GM12878 (cell line): ENCODE measurements around the gene NUP37. TPM values are rescaled to one million over a fixed set of nuclear protein-coding genes. Genes with fewer than 3 reads are reported as not detected.
A peak's percentile ranks its signal among the peaks of the same experiment; 100 is the strongest.

Experiments used
- BHLHE40 ChIP-seq, 2 experiments: fragments of 450-650 bp in 1 of 2; IDR thresholded peaks; 2 replicates each; pipeline ENCODE4 v1.6.1; 2011 to 2017; ENCODE audit warnings: low read depth in 2 of 2, borderline replicate concordance in 1 of 2, improper control_type of control experiment in 1 of 2, low read length in 1 of 2, mild to moderate bottlenecking in 1 of 2
- CBX5 ChIP-seq: sonication (generic); IDR thresholded peaks from 2 replicates; pipeline ENCODE4 v1.6.1; 2016; ENCODE audit warnings: low read depth, moderate library complexity, mild to moderate bottlenecking, inconsistent platforms
- EP300 ChIP-seq, 2 experiments: fragments of 150-350 bp in 1 of 2; IDR thresholded peaks; 2 replicates each; pipeline ENCODE4 v1.6.1; 2011 to 2012; ENCODE audit warnings: low read depth in 2 of 2, low read length in 2 of 2, borderline replicate concordance in 1 of 2, improper control_type of control experiment in 1 of 2, inconsistent platforms in 1 of 2; ENCODE audit not compliant: control insufficient read depth in 1 of 2
- ETV6 ChIP-seq, 2 experiments: fragments of 450-650 bp in 1 of 2; IDR thresholded peaks in 1 of 2; conservative IDR thresholded peaks in 1 of 2; 2 replicates each; pipeline ENCODE4 v1.6.1; 2014; ENCODE audit warnings: antibody characterized with exemption in 1 of 2, borderline replicate concordance in 1 of 2, low read depth in 1 of 2, mild to moderate bottlenecking in 1 of 2, moderate library complexity in 1 of 2
- FOS ChIP-seq: IDR thresholded peaks from 3 replicates; pipeline ENCODE4 v1.6.1; 2011; ENCODE audit warnings: borderline replicate concordance; ENCODE audit not compliant: insufficient read length; ENCODE audit errors: extremely low read depth
- FOXK2 ChIP-seq: fragments of 450-650 bp; IDR thresholded peaks from 2 replicates; pipeline ENCODE4 v1.6.1; 2017; ENCODE audit warnings: mild to moderate bottlenecking, moderate library complexity
- HCFC1 ChIP-seq: fragments of 150-350 bp; IDR thresholded peaks from 2 replicates; pipeline ENCODE4 v1.6.1; 2014; ENCODE audit warnings: low read length
- LARP7 ChIP-seq: fragments of 450-650 bp; IDR thresholded peaks from 2 replicates; pipeline ENCODE4 v1.6.1; 2017; ENCODE audit warnings: mild to moderate bottlenecking
- MXI1 ChIP-seq: fragments of 150-350 bp; IDR thresholded peaks from 2 replicates; pipeline ENCODE4 v1.6.1; 2011; ENCODE audit warnings: low read depth, mild to moderate bottlenecking, inconsistent platforms, low read length, improper control_type of control experiment
- NBN ChIP-seq: fragments of 450-650 bp; IDR thresholded peaks from 2 replicates; pipeline ENCODE4 v1.6.1; 2016
- POLR2A ChIP-seq: IDR thresholded peaks from 2 replicates; pipeline ENCODE4 v1.6.1; 2011; ENCODE audit warnings: low read depth, mild to moderate bottlenecking, low read length
- RFX5 ChIP-seq: IDR thresholded peaks from 2 replicates; pipeline ENCODE4 v1.6.1; 2011; ENCODE audit warnings: low read depth, low read length, improper control_type of control experiment
- polyA plus RNA-seq, 11 experiments: library from polyadenylated mRNA; depleted of rRNA in 4 of 11; unstranded in 6 of 11; stranded (reverse) in 5 of 11; fragments of >200 nt; fragmentation: Nextera tagmentation in 4 of 11; fragmentation: Illumina TruSeq in 1 of 11; extraction: Ambion mirVana in 4 of 11; extraction: Trizol in 1 of 11; gene quantifications; 1 replicate in 1 of 11; 2 replicates in 10 of 11; pipeline versions ENCODE4 v1.2.1 to v1.2.3, GENCODE V29; 2011 to 2016; ENCODE audit warnings: inconsistent platforms in 2 of 11, missing spikeins in 2 of 11, low read depth in 1 of 11
- total RNA-seq, 4 experiments: library from RNA; depleted of rRNA in 3 of 4; stranded (reverse); fragments of >200 nt in 3 of 4; fragmentation: Illumina TruSeq in 1 of 4; extraction: Trizol in 1 of 4; gene quantifications; 2 replicates each; pipeline versions ENCODE4 v1.2.1 to v1.2.3, GENCODE V29; 2013 to 2021
- TF ChIP-seq, protein P1 (sequence below): fragments of 450-650 bp; formaldehyde crosslinking; IDR thresholded peaks from 2 replicates; pipeline ENCODE4 v1.4.0; 2022; ENCODE audit warnings: mild to moderate bottlenecking, moderate library complexity
- TF ChIP-seq, protein P2 (sequence below): IDR thresholded peaks from 2 replicates; pipeline ENCODE4 v1.6.1; 2012; ENCODE audit warnings: low read depth, low read length, improper control_type of control experiment
- TF ChIP-seq, protein P3 (sequence below): fragments of 450-650 bp; IDR thresholded peaks from 2 replicates; pipeline ENCODE4 v1.6.1; 2018; ENCODE audit warnings: borderline replicate concordance, mild to moderate bottlenecking; ENCODE audit not compliant: partially characterized antibody
- TF ChIP-seq, protein P4 (sequence below): IDR thresholded peaks from 2 replicates; pipeline ENCODE4 v1.6.1; 2012; ENCODE audit warnings: low read depth, low read length, improper control_type of control experiment
- TF ChIP-seq, protein P5 (sequence below): fragments of 450-650 bp; IDR thresholded peaks from 2 replicates; pipeline ENCODE4 v1.6.1; 2014; ENCODE audit warnings: mild to moderate bottlenecking
- TF ChIP-seq, protein P6 (sequence below): fragments of 450-650 bp; IDR thresholded peaks from 2 replicates; pipeline ENCODE4 v1.6.1; 2017; ENCODE audit warnings: low read depth, mild to moderate bottlenecking, moderate library complexity

Gene NUP37
- total and polyA plus RNA-seq, 10 of the 15 experiments (the other 5 are each of a cell fraction or from before 2014, with no cell fraction given): 51.8 to 250 (median 99.6) TPM

DNA sequence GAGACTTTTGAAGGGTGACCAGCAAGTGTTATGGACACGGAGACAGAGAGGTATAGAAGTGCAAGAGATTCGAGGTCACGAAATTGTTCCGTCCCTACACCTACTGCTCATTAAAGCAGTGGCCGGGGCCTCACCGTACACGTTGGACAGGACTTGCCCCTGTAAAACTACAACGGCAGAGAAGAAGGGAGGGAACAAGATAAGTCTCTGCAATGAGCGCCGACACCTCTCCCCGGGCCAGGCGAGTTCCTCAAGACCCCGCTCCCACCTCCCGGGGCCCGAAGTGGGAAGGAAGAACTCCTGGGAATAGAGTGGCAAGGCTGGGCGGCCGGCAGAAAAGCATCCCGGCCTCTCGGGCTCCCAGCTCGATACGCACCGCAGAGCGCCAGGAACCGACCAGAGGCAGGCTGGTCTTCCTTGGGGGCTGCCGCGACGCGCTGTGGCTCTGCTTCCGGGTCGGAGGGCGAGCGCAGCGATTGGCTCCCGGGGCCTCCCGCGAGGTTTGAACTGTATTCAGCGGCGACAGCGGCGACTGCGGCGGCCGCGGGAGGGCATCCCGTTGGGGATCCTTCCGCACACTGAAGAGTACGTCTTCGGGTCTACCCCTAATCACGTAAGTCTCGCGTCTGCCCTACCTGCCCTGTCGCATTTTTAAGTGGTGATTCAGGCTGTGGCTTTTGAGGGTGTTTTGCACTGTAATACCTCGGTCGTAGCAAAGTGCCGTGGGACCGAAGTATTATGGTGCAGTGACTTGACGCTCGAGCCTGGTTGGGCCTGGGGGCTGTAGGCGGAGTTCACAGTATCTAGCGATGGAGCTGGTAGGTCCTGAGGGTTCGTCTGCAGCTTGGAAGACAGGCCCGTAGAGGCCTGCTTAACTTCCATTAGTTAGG, at the start of gene NUP37, which contains the start of gene PARPBP (continued):
- TF ChIP-seq, protein P1, sequence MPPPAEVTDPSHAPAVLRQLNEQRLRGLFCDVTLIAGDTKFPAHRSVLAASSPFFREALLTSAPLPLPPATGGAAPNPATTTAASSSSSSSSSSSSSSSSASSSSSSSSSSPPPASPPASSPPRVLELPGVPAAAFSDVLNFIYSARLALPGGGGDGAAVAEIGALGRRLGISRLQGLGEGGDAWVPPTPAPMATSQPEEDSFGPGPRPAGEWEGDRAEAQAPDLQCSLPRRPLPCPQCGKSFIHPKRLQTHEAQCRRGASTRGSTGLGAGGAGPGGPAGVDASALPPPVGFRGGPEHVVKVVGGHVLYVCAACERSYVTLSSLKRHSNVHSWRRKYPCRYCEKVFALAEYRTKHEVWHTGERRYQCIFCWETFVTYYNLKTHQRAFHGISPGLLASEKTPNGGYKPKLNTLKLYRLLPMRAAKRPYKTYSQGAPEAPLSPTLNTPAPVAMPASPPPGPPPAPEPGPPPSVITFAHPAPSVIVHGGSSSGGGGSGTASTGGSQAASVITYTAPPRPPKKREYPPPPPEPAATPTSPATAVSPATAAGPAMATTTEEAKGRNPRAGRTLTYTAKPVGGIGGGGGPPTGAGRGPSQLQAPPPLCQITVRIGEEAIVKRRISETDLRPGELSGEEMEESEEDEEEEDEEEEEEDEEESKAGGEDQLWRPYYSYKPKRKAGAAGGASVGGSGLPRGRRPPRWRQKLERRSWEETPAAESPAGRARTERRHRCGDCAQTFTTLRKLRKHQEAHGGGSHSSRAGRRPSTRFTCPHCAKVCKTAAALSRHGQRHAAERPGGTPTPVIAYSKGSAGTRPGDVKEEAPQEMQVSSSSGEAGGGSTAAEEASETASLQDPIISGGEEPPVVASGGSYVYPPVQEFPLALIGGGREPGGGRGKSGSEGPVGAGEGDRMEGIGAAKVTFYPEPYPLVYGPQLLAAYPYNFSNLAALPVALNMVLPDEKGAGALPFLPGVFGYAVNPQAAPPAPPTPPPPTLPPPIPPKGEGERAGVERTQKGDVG (CRISPR knock-in tag): no peak
- TF ChIP-seq, protein P2, sequence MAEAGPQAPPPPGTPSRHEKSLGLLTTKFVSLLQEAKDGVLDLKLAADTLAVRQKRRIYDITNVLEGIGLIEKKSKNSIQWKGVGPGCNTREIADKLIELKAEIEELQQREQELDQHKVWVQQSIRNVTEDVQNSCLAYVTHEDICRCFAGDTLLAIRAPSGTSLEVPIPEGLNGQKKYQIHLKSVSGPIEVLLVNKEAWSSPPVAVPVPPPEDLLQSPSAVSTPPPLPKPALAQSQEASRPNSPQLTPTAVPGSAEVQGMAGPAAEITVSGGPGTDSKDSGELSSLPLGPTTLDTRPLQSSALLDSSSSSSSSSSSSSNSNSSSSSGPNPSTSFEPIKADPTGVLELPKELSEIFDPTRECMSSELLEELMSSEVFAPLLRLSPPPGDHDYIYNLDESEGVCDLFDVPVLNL: peak; percentile 99
- TF ChIP-seq RFX5 (no peak), CBX5 (0 out of 2 replicates have a peak, but pooled peaks have one; percentile 13), FOS (no peak), HCFC1 (peak; percentile 63), LARP7 (peak; percentile 75), NBN (peak; percentile 68; the same call in 1 of the 2 replicates), EP300 (IDR thresholded peaks at IDR 0.05; ENCODE audit: borderline replicate concordance in 1 of 2, control insufficient read depth in 1 of 2, low read depth in 2 of 2, low read length in 2 of 2) (0 out of 4 replicates have a peak, but pooled peaks of 1 of the 2 experiments have one; percentile 6), FOXK2 (no peak), BHLHE40 (IDR thresholded peaks at IDR 0.05; ENCODE audit: borderline replicate concordance in 1 of 2, low read depth in 2 of 2, low read length in 1 of 2) (peak; percentile 43 to 58; a peak in 2 of 4 replicates), MXI1 (peak; percentile 94), POLR2A (peak; percentile 95), ETV6 (conservative IDR thresholded peaks at IDR 0.05 in 1 of 2, IDR thresholded peaks at IDR 0.05 in 1 of 2; ENCODE audit: borderline replicate concordance in 1 of 2, low read depth in 1 of 2) (no peak)
- TF ChIP-seq, protein P3, sequence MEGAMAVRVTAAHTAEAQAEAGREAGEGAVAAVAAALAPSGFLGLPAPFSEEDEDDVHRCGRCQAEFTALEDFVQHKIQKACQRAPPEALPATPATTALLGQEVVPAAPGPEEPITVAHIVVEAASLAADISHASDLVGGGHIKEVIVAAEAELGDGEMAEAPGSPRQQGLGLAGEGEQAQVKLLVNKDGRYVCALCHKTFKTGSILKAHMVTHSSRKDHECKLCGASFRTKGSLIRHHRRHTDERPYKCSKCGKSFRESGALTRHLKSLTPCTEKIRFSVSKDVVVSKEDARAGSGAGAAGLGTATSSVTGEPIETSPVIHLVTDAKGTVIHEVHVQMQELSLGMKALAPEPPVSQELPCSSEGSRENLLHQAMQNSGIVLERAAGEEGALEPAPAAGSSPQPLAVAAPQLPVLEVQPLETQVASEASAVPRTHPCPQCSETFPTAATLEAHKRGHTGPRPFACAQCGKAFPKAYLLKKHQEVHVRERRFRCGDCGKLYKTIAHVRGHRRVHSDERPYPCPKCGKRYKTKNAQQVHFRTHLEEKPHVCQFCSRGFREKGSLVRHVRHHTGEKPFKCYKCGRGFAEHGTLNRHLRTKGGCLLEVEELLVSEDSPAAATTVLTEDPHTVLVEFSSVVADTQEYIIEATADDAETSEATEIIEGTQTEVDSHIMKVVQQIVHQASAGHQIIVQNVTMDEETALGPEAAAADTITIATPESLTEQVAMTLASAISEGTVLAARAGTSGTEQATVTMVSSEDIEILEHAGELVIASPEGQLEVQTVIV: peak; percentile 62
- TF ChIP-seq, protein P4, sequence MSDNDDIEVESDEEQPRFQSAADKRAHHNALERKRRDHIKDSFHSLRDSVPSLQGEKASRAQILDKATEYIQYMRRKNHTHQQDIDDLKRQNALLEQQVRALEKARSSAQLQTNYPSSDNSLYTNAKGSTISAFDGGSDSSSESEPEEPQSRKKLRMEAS: peak; percentile 90
- TF ChIP-seq, protein P5, sequence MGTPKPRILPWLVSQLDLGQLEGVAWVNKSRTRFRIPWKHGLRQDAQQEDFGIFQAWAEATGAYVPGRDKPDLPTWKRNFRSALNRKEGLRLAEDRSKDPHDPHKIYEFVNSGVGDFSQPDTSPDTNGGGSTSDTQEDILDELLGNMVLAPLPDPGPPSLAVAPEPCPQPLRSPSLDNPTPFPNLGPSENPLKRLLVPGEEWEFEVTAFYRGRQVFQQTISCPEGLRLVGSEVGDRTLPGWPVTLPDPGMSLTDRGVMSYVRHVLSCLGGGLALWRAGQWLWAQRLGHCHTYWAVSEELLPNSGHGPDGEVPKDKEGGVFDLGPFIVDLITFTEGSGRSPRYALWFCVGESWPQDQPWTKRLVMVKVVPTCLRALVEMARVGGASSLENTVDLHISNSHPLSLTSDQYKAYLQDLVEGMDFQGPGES: peak; percentile 45; the same call in 1 of the 2 replicates
- TF ChIP-seq, protein P6, sequence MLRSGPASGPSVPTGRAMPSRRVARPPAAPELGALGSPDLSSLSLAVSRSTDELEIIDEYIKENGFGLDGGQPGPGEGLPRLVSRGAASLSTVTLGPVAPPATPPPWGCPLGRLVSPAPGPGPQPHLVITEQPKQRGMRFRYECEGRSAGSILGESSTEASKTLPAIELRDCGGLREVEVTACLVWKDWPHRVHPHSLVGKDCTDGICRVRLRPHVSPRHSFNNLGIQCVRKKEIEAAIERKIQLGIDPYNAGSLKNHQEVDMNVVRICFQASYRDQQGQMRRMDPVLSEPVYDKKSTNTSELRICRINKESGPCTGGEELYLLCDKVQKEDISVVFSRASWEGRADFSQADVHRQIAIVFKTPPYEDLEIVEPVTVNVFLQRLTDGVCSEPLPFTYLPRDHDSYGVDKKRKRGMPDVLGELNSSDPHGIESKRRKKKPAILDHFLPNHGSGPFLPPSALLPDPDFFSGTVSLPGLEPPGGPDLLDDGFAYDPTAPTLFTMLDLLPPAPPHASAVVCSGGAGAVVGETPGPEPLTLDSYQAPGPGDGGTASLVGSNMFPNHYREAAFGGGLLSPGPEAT: peak; percentile 83
